HL-60/S4 treated with retinoic acid at 250 ng/mL for 4 days and 3 days (cell line): ENCODE measurements around the gene CHERP.
"Not testable (repeated sequence)": the region's sequence is repeated elsewhere in the genome, so short reads cannot be mapped to it uniquely, and the experiment has no call there.

Experiments used
- in situ Hi-C: fragments of 300-500 bp; cut with MboI; formaldehyde crosslinking; loops from 2 replicates; pipeline ENCODE4 v1.7.0; 2022; ENCODE audit warnings: low sequenced_read_pairs

CHERP gene

GRCh38 chr19:16576690-16577530 lies 34.7 kb upstream of the CHERP start:
- in situ Hi-C loops = no loop called here

- in situ Hi-C loops = no loop called here
These were observed 33.8 kb upstream of the CHERP start for GRCh38 chr19:16575861-16576689.

- in situ Hi-C loops = no loop called here
These were observed 33.0 kb upstream of the CHERP start for GRCh38 chr19:16575282-16575681.

- in situ Hi-C loops = no loop called here
These were observed 31.7 kb upstream of the CHERP start for GRCh38 chr19:16573925-16574324.

- in situ Hi-C loops = no loop called here
These were observed 31.1 kb upstream of the CHERP start for GRCh38 chr19:16573296-16573695.

GRCh38 chr19:16572332-16573211 lies 30.3 kb upstream of the CHERP start, which contains the start of gene SLC35E1:
Gene SLC35E1 (minus strand): TSS chr19:16572415. CDS start chr19:16572364, 51 bp downstream.
- in situ Hi-C loops = no loop called here

GRCh38 chr19:16571822-16572331 lies 29.6 kb upstream of the CHERP start:
- in situ Hi-C loops = no loop called here

- in situ Hi-C loops = no loop called here
These were observed 29.0 kb upstream of the CHERP start for GRCh38 chr19:16571283-16571682.

- in situ Hi-C loops = no loop called here
These were observed 27.5 kb upstream of the CHERP start for GRCh38 chr19:16569609-16570320.

- in situ Hi-C loops = no loop called here
These were observed 24.5 kb upstream of the CHERP start for GRCh38 chr19:16566702-16567101.

GRCh38 chr19:16566161-16566560 lies 23.9 kb upstream of the CHERP start:
- in situ Hi-C loops = no loop called here

GRCh38 chr19:16564842-16565241 lies 22.6 kb upstream of the CHERP start:
- in situ Hi-C loops = no loop called here

GRCh38 chr19:16562608-16563025 lies 20.4 kb upstream of the CHERP start:
- in situ Hi-C loops = no loop called here

- in situ Hi-C loops = no loop called here
These were observed 19.1 kb upstream of the CHERP start for GRCh38 chr19:16561382-16561781.

- in situ Hi-C loops = no loop called here
These were observed 17.6 kb upstream of the CHERP start for GRCh38 chr19:16559780-16560276.

GRCh38 chr19:16554776-16555175 lies 12.5 kb upstream of the CHERP start:
- in situ Hi-C loops = no loop called here

- in situ Hi-C loops = not testable (repeated sequence)
These were observed 9.7 kb upstream of the CHERP start for GRCh38 chr19:16551902-16552301.

- in situ Hi-C loops = no loop called here
These were observed 6.7 kb upstream of the CHERP start for GRCh38 chr19:16548956-16549355.

GRCh38 chr19:16544473-16545231 lies 2.4 kb upstream of the CHERP start:
- in situ Hi-C loops = no loop called here
